H1 (cell line): Measurements from ENCODE around the gene HP1BP3. TPM values are rescaled to one million over a fixed set of nuclear protein-coding genes. Genes with fewer than 3 reads are reported as not detected.

ENCODE experiments used
- EZH2 ChIP-seq: fragments of 200-600 bp; sonication (generic); IDR thresholded peaks from 2 replicates; pipeline ENCODE4 v1.7.1; 2012; ENCODE audit warnings: low read depth, mild to moderate bottlenecking, moderate library complexity, low read length, inconsistent platforms; ENCODE audit not compliant: severe bottlenecking
- POLR2A ChIP-seq, 2 experiments: IDR thresholded peaks; 1 replicate in 1 of 2; 2 replicates in 1 of 2; pipeline ENCODE4 v1.6.1; 2011; ENCODE audit warnings: low read depth in 2 of 2, low read length in 2 of 2, mild to moderate bottlenecking in 2 of 2; ENCODE audit errors: control extremely low read depth in 1 of 2
- RNF2 ChIP-seq: fragments of 200-900, 300-1000 bp; sonication (generic); IDR thresholded peaks from 2 replicates; pipeline ENCODE4 v1.7.1; 2016; ENCODE audit warnings: borderline replicate concordance, low read depth, mild to moderate bottlenecking, antibody characterized with exemption, low read length; ENCODE audit not compliant: poor library complexity, severe bottlenecking; ENCODE audit errors: missing control alignments
- polyA plus RNA-seq, 7 experiments: library from polyadenylated mRNA; depleted of rRNA in 3 of 7; stranded (reverse) in 5 of 7; unstranded in 2 of 7; fragments of >200 nt in 5 of 7; fragments of 200-250 nt in 2 of 7; gene quantifications; 1 replicate in 5 of 7; 2 replicates in 1 of 7; 4 replicates in 1 of 7; pipeline versions ENCODE4 v1.2.1 to v1.2.3, GENCODE V29; 2011 to 2013; ENCODE audit warnings: missing spikeins in 2 of 7, mixed read lengths in 2 of 7
- total RNA-seq: library from RNA; stranded (reverse); fragmentation: NEBNext Ultra II Directional; extraction: Animal tissue kit (Norgen Biotek cat#: 25700); gene quantifications from 2 replicates; pipeline ENCODE4 v1.2.1, GENCODE V29; 2021
- TF ChIP-seq, protein P1 (sequence below): IDR thresholded peaks from 2 replicates; pipeline ENCODE4 v1.6.1; 2012; ENCODE audit warnings: low read length, inconsistent platforms
- TF ChIP-seq, protein P2 (sequence below): IDR thresholded peaks from 2 replicates; pipeline ENCODE4 v1.6.1; 2012; ENCODE audit warnings: inconsistent platforms

The HP1BP3 gene
- total and polyA plus RNA-seq, 2 of the 8 experiments (the other 6 are each of a cell fraction or from before 2014, with no cell fraction given): 47.4 to 125 TPM

DNA sequence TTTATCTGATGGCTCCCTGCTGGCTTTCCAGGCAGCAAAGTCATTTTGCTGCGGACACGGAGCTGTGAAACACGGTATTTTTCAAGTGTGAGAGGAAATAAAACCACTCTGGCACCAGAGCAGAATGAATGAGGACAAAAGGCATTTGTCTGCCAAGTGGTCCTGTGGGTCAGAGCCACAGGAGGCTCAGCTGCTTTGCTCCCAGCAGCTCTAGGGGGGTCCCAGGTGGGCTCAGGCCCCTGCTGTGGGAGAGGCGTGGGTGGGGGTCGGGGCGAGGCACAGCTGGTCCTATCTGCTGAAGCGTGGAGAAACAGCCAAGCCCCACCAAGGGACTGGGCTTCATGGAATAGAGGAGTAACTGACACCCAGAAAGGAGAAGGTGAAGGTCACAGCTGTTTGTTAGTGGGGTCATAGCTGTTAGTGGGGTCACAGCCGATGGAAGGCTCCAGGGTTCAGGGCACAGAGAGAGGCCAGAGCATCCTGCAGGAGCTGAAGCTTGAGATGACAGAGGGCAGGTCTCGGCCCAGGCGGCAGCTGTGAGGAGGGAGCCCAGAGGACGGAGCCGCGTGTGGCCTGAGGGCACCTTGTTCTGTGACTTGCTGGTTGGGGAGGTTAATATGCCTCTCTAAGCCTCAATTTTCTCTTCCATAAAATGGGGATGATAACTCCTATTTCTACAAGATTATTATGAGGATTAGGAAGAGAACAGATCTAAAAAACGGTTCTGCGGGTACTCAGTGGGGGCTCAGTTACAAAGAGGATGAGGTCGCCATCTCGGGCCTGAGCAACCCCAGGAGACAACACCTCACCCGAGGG, 76.4 kb downstream of the HP1BP3 start (continued):
- TF ChIP-seq RNF2: no peak
- TF ChIP-seq, protein P1, sequence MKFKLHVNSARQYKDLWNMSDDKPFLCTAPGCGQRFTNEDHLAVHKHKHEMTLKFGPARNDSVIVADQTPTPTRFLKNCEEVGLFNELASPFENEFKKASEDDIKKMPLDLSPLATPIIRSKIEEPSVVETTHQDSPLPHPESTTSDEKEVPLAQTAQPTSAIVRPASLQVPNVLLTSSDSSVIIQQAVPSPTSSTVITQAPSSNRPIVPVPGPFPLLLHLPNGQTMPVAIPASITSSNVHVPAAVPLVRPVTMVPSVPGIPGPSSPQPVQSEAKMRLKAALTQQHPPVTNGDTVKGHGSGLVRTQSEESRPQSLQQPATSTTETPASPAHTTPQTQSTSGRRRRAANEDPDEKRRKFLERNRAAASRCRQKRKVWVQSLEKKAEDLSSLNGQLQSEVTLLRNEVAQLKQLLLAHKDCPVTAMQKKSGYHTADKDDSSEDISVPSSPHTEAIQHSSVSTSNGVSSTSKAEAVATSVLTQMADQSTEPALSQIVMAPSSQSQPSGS: no peak
- no peak for TF ChIP-seq EZH2
- TF ChIP-seq, protein P2, sequence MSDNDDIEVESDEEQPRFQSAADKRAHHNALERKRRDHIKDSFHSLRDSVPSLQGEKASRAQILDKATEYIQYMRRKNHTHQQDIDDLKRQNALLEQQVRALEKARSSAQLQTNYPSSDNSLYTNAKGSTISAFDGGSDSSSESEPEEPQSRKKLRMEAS: no peak
- TF ChIP-seq POLR2A (IDR thresholded peaks at IDR 0.05; ENCODE audit: control extremely low read depth in 1 of 2, low read depth in 2 of 2, low read length in 2 of 2): no peak
